CD4-positive, alpha-beta memory T cell (primary cell): ENCODE results near the gene ABCB4. TPM values are rescaled to one million over a fixed set of nuclear protein-coding genes. Genes with fewer than 3 reads are reported as not detected.
"Not testable (repeated sequence)": the region's sequence is repeated elsewhere in the genome, so short reads cannot be mapped to it uniquely, and the experiment has no call there.

Source experiments
- CTCF ChIA-PET: fragments of 350-600 bp; sonication (Branson Sonifier 250); formaldehyde crosslinking; loops from one replicate; lab custom pipeline; 2021; ENCODE audit warnings: inconsistent platforms; ENCODE audit not compliant: partially characterized antibody; lab: Charles Lee
- POLR2A ChIA-PET: fragments of 350-600 bp; sonication (Branson Sonifier 250); formaldehyde crosslinking; loops from one replicate; lab custom pipeline; 2021; ENCODE audit not compliant: partially characterized antibody; lab: Charles Lee
- DNase-seq, 5 donors: peaks; one replicate each; pipeline versions ENCODE4 v3.0.0 to v3.0.0-alpha.2; 2020 to 2022; ENCODE audit warnings: mixed read lengths in 1 of 5
- H3K27ac ChIP-seq: one replicate; pipeline ENCODE4 v1.7.0; 2013; ENCODE audit warnings: low read depth, low read length
- H3K27me3 ChIP-seq: 2 replicates; pipeline ENCODE4 v1.7.0; 2013; ENCODE audit warnings: mild to moderate bottlenecking, low read length, moderate library complexity; ENCODE audit not compliant: insufficient read depth
- H3K36me3 ChIP-seq: 2 replicates; pipeline ENCODE4 v1.7.0; 2013; ENCODE audit warnings: mild to moderate bottlenecking, low read length, moderate library complexity; ENCODE audit not compliant: insufficient read depth
- H3K4me1 ChIP-seq: 2 replicates; pipeline ENCODE4 v1.7.0; 2013; ENCODE audit warnings: mild to moderate bottlenecking, low read length, moderate library complexity; ENCODE audit not compliant: insufficient read depth
- H3K4me3 ChIP-seq, 2 donors: one replicate each; pipeline ENCODE4 v1.7.0; 2013; ENCODE audit warnings: low read length in 2 of 2, mild to moderate bottlenecking in 1 of 2
- H3K9me3 ChIP-seq, 2 donors: one replicate each; pipeline ENCODE4 v1.7.0; 2013; ENCODE audit warnings: low read length in 2 of 2, control low read depth in 1 of 2; ENCODE audit not compliant: control insufficient read depth in 1 of 2
- H3K27ac Mint-ChIP-seq, 7 donors: one replicate each; pipeline ENCODE4 v1.8.0; 2020 to 2021; ENCODE audit warnings: mixed read lengths in 7 of 7, mild to moderate bottlenecking in 6 of 7, inconsistent platforms in 3 of 7, moderate library complexity in 3 of 7
- H3K27me3 Mint-ChIP-seq, 2 donors: one replicate each; pipeline ENCODE4 v1.8.0; 2020 to 2021; ENCODE audit warnings: mixed read lengths in 2 of 2
- H3K36me3 Mint-ChIP-seq, 2 donors: one replicate each; pipeline ENCODE4 v1.8.0; 2020 to 2021; ENCODE audit warnings: mixed read lengths in 2 of 2, inconsistent platforms in 1 of 2, mild to moderate bottlenecking in 1 of 2
- H3K4me1 Mint-ChIP-seq, 4 donors: one replicate each; pipeline ENCODE4 v1.8.0; 2020 to 2021; ENCODE audit warnings: mixed read lengths in 4 of 4, mild to moderate bottlenecking in 1 of 4
- H3K4me3 Mint-ChIP-seq, 8 donors: one replicate each; pipeline ENCODE4 v1.8.0; 2020 to 2021; ENCODE audit warnings: mixed read lengths in 8 of 8, mild to moderate bottlenecking in 7 of 8, moderate library complexity in 6 of 8, inconsistent platforms in 3 of 8
- H3K9me3 Mint-ChIP-seq, 8 donors: one replicate each; pipeline ENCODE4 v1.8.0; 2020 to 2021; ENCODE audit warnings: mixed read lengths in 8 of 8, mild to moderate bottlenecking in 5 of 8, inconsistent platforms in 3 of 8, moderate library complexity in 1 of 8
- intact Hi-C: fragments of 100-400 bp; cut with micrococcal nuclease; formaldehyde crosslinking; loops from one replicate; pipeline ENCODE4 v1.15.1; 2023
- polyA plus RNA-seq, 2 donors: library from polyadenylated mRNA; unstranded; fragments of 300-500 nt; fragmentation: Illumina TruSeq; gene quantifications; one replicate each; pipeline ENCODE4 v1.2.3, GENCODE V29; 2021
- total RNA-seq, 2 experiments: library from RNA; stranded (reverse); gene quantifications; one replicate each; pipeline ENCODE4 v1.2.3, GENCODE V29; 2021

Gene ABCB4
- total and polyA plus RNA-seq, 4 experiments from 2014 or later = 0.11 TPM; not detected in 3

DNA sequence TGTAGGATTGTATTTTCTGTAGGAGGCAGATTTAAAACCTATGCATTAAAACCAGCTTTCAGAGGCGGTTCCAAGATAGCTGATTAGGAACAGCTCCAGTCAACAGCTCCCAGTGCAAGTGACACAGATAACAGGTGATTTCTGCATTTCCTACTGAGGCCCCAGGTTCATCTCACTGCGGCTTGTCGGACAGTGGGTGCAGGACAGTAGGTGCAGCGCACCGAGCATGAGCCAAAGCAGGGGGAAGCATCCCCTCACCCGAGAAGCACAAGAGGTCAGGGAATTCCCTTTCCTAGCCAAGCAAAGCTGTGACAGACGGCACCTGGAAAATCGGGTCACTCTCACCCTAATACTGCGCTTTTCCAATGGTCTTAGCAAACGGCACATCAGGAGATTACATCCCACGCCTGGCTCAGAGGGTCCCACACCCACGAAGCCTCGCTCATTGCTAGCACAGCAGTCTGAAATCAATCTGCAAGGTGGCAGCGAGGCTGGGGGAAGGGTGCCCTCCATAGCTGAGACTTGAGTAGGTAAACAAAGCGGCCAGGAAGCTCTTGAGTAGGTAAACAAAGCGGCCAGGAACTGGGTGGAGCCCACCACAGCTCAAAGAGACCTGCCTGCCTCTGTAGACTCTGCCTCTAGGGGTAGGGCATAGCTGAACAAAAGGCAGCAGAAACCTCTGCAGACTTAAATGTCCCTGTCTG is 10.5 kb downstream of the ABCB4 start:
- CTCF ChIA-PET = interaction anchor here (0.8 kb wide), 1 partner anchor 42 kb away, joined by 4 read pairs; no protein-coding TSS in a partner anchor
- H3K9me3 Mint-ChIP-seq, POLR2A ChIA-PET, DNase-seq, H3K27ac ChIP-seq, H3K4me1 Mint-ChIP-seq, H3K4me3 Mint-ChIP-seq, H3K27me3 ChIP-seq, H3K4me3 ChIP-seq, H3K4me1 ChIP-seq, H3K36me3 ChIP-seq, H3K27ac Mint-ChIP-seq, H3K36me3 Mint-ChIP-seq, H3K9me3 ChIP-seq, intact Hi-C loops: not testable (repeated sequence)
- peaks cover 9 to 18% of the 10 kb centered on the region in 2 donors for H3K27me3 Mint-ChIP-seq

DNA sequence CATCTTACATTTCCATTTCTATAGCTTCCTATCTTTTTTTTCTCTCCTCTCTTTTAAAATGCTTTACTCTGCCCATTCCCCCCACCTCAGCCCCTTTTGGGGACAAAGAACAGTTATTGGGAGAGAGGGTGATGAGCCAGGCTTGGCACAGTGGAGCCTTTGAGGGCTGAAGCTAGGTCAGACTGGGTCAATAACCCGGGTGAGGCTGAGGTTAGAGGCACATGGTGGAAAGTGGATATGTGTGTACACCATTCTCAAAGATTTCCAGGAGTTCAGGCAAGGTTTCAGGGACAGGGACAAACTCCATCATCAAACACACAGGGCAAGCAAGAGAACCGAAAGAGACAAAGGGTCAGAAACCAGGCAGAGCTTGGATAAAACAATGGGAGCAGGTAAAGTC is 11.5 kb downstream of the ABCB4 start:
- ChIA-PET CTCF (no interaction called here), POLR2A (no interaction called here)
- Histone ChIP-seq H3K9me3 (no peaks in the 10 kb centered on the region), H3K36me3 (no peaks in the 10 kb centered on the region), H3K27me3 (no peaks in the 10 kb centered on the region), H3K4me1 (no peaks in the 10 kb centered on the region), H3K4me3 (no peak overlapping the region), H3K27ac (no peak overlapping the region)
- Mint-ChIP-seq H3K4me3 (no peak overlapping the region), H3K36me3 (no peaks in the 10 kb centered on the region), H3K9me3 (peaks cover 0 to 6% (median 4%) of the 10 kb centered on the region in 8 donors), H3K27me3 (peaks cover 10 to 18% of the 10 kb centered on the region in 2 donors), H3K27ac (no peak overlapping the region), H3K4me1 (no peaks in the 10 kb centered on the region)
- intact Hi-C loops = no loop called here
- DNase-seq = no peak

DNA sequence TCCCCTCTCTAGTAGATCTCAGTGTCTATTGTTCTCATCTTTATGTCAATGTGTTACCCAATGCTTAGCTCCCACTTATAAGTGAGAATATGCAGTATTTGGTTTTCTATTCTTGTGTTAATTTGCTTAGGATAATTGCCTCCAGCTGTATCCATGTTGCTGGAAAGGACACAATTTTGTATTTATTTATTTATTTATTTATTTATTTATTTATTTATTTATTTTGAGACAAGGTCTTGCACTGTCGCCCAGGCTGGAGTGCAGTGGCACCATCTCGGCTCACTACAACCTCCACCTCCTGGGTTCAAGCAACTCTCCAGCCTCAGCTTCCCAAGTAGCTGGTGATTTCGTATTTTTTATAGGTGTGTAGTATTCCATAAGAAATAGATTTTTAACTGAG is 15.0 kb downstream of the ABCB4 start:
- CTCF ChIA-PET, H3K27ac Mint-ChIP-seq, H3K9me3 ChIP-seq, H3K4me1 ChIP-seq, H3K27ac ChIP-seq, H3K9me3 Mint-ChIP-seq, H3K36me3 Mint-ChIP-seq, H3K4me1 Mint-ChIP-seq, POLR2A ChIA-PET, H3K4me3 ChIP-seq, intact Hi-C loops, H3K36me3 ChIP-seq, H3K4me3 Mint-ChIP-seq, DNase-seq, H3K27me3 ChIP-seq: not testable (repeated sequence)
- H3K27me3 Mint-ChIP-seq = peaks cover 3 to 12% of the 10 kb centered on the region in 2 donors

- Histone ChIP-seq H3K9me3 (no peaks in the 10 kb centered on the region), H3K4me3 (no peak overlapping the region), H3K27me3 (no peaks in the 10 kb centered on the region), H3K36me3 (no peaks in the 10 kb centered on the region), H3K27ac (no peak overlapping the region), H3K4me1 (no peaks in the 10 kb centered on the region)
- Mint-ChIP-seq H3K27ac (no peak overlapping the region), H3K27me3 (peaks cover 3 to 10% of the 10 kb centered on the region in 2 donors), H3K4me1 (no peaks in the 10 kb centered on the region), H3K4me3 (no peak overlapping the region), H3K9me3 (peaks cover 0 to 2% (median 0%) of the 10 kb centered on the region in 8 donors), H3K36me3 (no peaks in the 10 kb centered on the region)
- no peak for DNase-seq
- POLR2A ChIA-PET = no interaction called here
- intact Hi-C loops = no loop called here
- CTCF ChIA-PET = no interaction called here
Observed at GRCh38 chr7:87459941-87460340, 15.5 kb downstream of the ABCB4 start.

- Mint-ChIP-seq H3K27ac (no peak overlapping the region), H3K4me1 (no peaks in the 10 kb centered on the region), H3K9me3 (peaks cover 0 to 2% (median 0%) of the 10 kb centered on the region in 8 donors), H3K4me3 (no peak overlapping the region), H3K27me3 (peaks cover 3 to 10% of the 10 kb centered on the region in 2 donors), H3K36me3 (no peaks in the 10 kb centered on the region)
- DNase-seq = no peak
- intact Hi-C loops = no loop called here
- no peaks in the 10 kb centered on the region for H3K9me3 ChIP-seq
- H3K4me1 ChIP-seq = no peaks in the 10 kb centered on the region
- ChIA-PET CTCF (no interaction called here), POLR2A (no interaction called here)
- H3K4me3 ChIP-seq = no peak overlapping the region
- no peaks in the 10 kb centered on the region for H3K36me3 ChIP-seq
- H3K27me3 ChIP-seq = no peaks in the 10 kb centered on the region
- no peak overlapping the region for H3K27ac ChIP-seq
Observed at GRCh38 chr7:87458148-87458547, 17.3 kb downstream of the ABCB4 start.

DNA sequence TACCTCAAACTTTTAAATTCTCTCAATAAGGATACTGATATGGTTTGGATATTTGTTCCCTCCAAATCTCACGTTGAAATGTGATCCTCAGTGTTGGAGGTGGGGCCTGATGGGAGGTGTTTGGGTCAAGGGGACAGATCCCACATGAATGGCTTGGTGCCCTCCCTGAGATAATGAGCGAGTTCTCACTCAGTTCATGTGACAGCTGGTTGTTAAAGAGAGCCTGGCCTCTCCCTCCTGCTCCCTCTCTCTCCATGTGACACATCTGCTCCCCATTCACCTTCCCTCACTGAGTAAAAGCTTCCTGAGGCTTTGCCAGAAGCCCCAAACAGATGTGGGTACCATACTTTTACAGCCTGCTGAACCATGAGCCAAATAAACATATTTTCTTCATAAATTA is 19.2 kb downstream of the ABCB4 start:
- H3K9me3 Mint-ChIP-seq = peaks cover 0 to 2% (median 0%) of the 10 kb centered on the region in 8 donors
- H3K27me3 ChIP-seq = no peaks in the 10 kb centered on the region
- no peak overlapping the region for H3K27ac Mint-ChIP-seq
- H3K4me1 Mint-ChIP-seq = no peaks in the 10 kb centered on the region
- no peak overlapping the region for H3K4me3 ChIP-seq
- H3K27me3 Mint-ChIP-seq = peaks cover 8% of the 10 kb centered on the region in 2 donors
- H3K9me3 ChIP-seq = no peaks in the 10 kb centered on the region
- intact Hi-C loops = no loop called here
- no peak for DNase-seq
- H3K36me3 ChIP-seq = no peaks in the 10 kb centered on the region
- no peak overlapping the region for H3K27ac ChIP-seq
- ChIA-PET POLR2A (no interaction called here), CTCF (no interaction called here)
- no peak overlapping the region for H3K4me3 Mint-ChIP-seq
- no peaks in the 10 kb centered on the region for H3K4me1 ChIP-seq
- H3K36me3 Mint-ChIP-seq = no peaks in the 10 kb centered on the region

- Mint-ChIP-seq H3K36me3 (no peaks in the 10 kb centered on the region), H3K27ac (no peak overlapping the region), H3K27me3 (peaks cover 12 to 14% of the 10 kb centered on the region in 2 donors), H3K4me3 (no peak overlapping the region), H3K9me3 (no peaks in the 10 kb centered on the region), H3K4me1 (no peaks in the 10 kb centered on the region)
- H3K4me3 ChIP-seq = no peak overlapping the region
- H3K36me3 ChIP-seq = no peaks in the 10 kb centered on the region
- H3K27ac ChIP-seq = no peak overlapping the region
- intact Hi-C loops = no loop called here
- ChIA-PET POLR2A (no interaction called here), CTCF (no interaction called here)
- H3K4me1 ChIP-seq = no peaks in the 10 kb centered on the region
- no peaks in the 10 kb centered on the region for H3K9me3 ChIP-seq
- H3K27me3 ChIP-seq = no peaks in the 10 kb centered on the region
- DNase-seq = no peak
Observed at GRCh38 chr7:87452279-87452678, 23.2 kb downstream of the ABCB4 start.
